ENCODE measurements around the gene RNF227.

DNA sequence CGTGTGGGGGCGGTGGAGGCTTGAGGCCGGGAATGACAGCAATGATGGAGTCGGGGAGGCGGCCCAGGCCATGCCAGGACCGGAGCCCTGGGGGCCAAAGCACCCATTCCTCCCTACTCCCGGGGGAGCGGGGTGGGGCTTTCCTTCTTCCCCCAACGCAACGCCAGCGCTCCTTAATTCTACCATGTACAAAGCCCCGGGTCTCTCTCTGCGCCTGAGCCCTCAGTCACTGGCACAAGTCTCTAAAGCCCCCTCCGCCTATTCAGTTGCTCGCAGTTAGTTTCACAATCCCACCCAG, 245 bp upstream of the RNF227 start:
- TF ChIP-seq, protein P1, sequence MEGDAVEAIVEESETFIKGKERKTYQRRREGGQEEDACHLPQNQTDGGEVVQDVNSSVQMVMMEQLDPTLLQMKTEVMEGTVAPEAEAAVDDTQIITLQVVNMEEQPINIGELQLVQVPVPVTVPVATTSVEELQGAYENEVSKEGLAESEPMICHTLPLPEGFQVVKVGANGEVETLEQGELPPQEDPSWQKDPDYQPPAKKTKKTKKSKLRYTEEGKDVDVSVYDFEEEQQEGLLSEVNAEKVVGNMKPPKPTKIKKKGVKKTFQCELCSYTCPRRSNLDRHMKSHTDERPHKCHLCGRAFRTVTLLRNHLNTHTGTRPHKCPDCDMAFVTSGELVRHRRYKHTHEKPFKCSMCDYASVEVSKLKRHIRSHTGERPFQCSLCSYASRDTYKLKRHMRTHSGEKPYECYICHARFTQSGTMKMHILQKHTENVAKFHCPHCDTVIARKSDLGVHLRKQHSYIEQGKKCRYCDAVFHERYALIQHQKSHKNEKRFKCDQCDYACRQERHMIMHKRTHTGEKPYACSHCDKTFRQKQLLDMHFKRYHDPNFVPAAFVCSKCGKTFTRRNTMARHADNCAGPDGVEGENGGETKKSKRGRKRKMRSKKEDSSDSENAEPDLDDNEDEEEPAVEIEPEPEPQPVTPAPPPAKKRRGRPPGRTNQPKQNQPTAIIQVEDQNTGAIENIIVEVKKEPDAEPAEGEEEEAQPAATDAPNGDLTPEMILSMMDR (IDR thresholded peaks at IDR 0.05) = no peak
- no peak for TF ChIP-seq POLR2A (IDR thresholded peaks at IDR 0.05)

Measured in heart left ventricle (tissue), 13 donors.